OCI-LY3 (cell line): Measurements from ENCODE around the gene SPDYA.
"Not testable (repeated sequence)": the region's sequence is repeated elsewhere in the genome, so short reads cannot be mapped to it uniquely, and the experiment has no call there.

Source experiments
- H2AFZ ChIP-seq: fragments of 200-600, 300-600 bp; shearing (Covaris generic); 2 replicates; pipeline ENCODE4 v1.6.0; 2014; ENCODE audit warnings: antibody characterized with exemption, low read depth, low read length
- H3K27ac ChIP-seq: fragments of 200-600, 300-600 bp; sonication (generic); 2 replicates; pipeline ENCODE4 v1.5.1; 2014; ENCODE audit warnings: mild to moderate bottlenecking, low read length, moderate library complexity, mixed read lengths
- H3K27me3 ChIP-seq: fragments of 200-600, 300-600 bp; sonication (generic); 2 replicates; pipeline ENCODE4 v1.6.1; 2014; ENCODE audit warnings: low read depth, low read length, mixed read lengths
- H3K36me3 ChIP-seq: fragments of 200-600, 300-600 bp; sonication (generic); replicated peaks from 2 replicates; pipeline ENCODE3; 2014; ENCODE audit warnings: low read depth, low read length, mixed read lengths
- H3K4me1 ChIP-seq: fragments of 300-600, 200-600 bp; sonication (generic); 2 replicates; pipeline ENCODE4 v1.6.1; 2014; ENCODE audit warnings: low read length, mixed read lengths
- H3K4me2 ChIP-seq: fragments of 200-600, 300-600 bp; sonication (generic); 2 replicates; pipeline ENCODE4 v1.6.1; 2014; ENCODE audit warnings: low read length, mixed read lengths
- H3K4me3 ChIP-seq: fragments of 300-600, 200-600 bp; sonication (generic); 2 replicates; pipeline ENCODE4 v1.5.1; 2014; ENCODE audit warnings: antibody characterized with exemption, mild to moderate bottlenecking, low read length, moderate library complexity
- H3K79me2 ChIP-seq: fragments of 300-600, 200-600 bp; shearing (Covaris generic); 2 replicates; pipeline ENCODE4 v1.6.1; 2014; ENCODE audit warnings: mild to moderate bottlenecking, low read length, mixed read lengths
- H3K9ac ChIP-seq: fragments of 300-600, 200-600 bp; shearing (Covaris generic); 2 replicates; pipeline ENCODE4 v1.6.0; 2014; ENCODE audit warnings: mild to moderate bottlenecking, low read length, moderate library complexity
- H3K9me3 ChIP-seq: fragments of 200-600, 300-600 bp; shearing (Covaris generic); 2 replicates; pipeline ENCODE4 v1.6.1; 2014; ENCODE audit warnings: low read length, mixed read lengths; ENCODE audit not compliant: insufficient read depth
- H4K20me1 ChIP-seq: fragments of 200-600, 300-600 bp; sonication (generic); 2 replicates; pipeline ENCODE4 v1.6.1; 2016; ENCODE audit warnings: low read length, mixed read lengths; ENCODE audit not compliant: insufficient read depth
- CTCF ChIP-seq: fragments of 200-600, 300-600 bp; sonication (generic); IDR thresholded peaks from 2 replicates; pipeline ENCODE4 v1.5.1; 2014; ENCODE audit warnings: antibody characterized with exemption, low read length, low read depth
- EZH2phosphoT487 ChIP-seq: fragments of 200-600 bp; shearing (Covaris generic); IDR thresholded peaks from 2 replicates; pipeline ENCODE4 v1.6.1; 2018; ENCODE audit warnings: antibody characterized with exemption, mixed run types, low read depth

Gene SPDYA

GRCh38 chr2:28782423-28782822 lies 28.2 kb upstream of the SPDYA start:
- Histone ChIP-seq H3K4me1 (peaks cover 11% of the 10 kb centered on the region), H3K36me3 (peaks cover 48% of the 10 kb centered on the region), H3K9me3 (no peaks in the 10 kb centered on the region), H3K27me3 (no peaks in the 10 kb centered on the region), H3K4me3 (no peak overlapping the region), H3K79me2 (peaks cover 7% of the 10 kb centered on the region; the same call in 1 of the 2 replicates), H3K27ac (no peak overlapping the region), H3K4me2 (no peak overlapping the region), H4K20me1 (peaks cover 12% of the 10 kb centered on the region; the same call in 1 of the 2 replicates), H2AFZ (no peak overlapping the region), H3K9ac (no peak overlapping the region)
- TF ChIP-seq EZH2phosphoT487 (no peak), CTCF (no peak)

- H3K4me2 ChIP-seq, H3K4me3 ChIP-seq, H3K27me3 ChIP-seq, H4K20me1 ChIP-seq, H3K27ac ChIP-seq, H3K9ac ChIP-seq, H3K4me1 ChIP-seq, H3K79me2 ChIP-seq, H3K9me3 ChIP-seq, H2AFZ ChIP-seq: not testable (repeated sequence)
- peaks cover 53% of the 10 kb centered on the region for H3K36me3 ChIP-seq
These were observed 26.1 kb upstream of the SPDYA start for GRCh38 chr2:28784570-28784969.

- Histone ChIP-seq H4K20me1 (peaks cover 41% of the 10 kb centered on the region), H3K79me2 (peaks cover 33% of the 10 kb centered on the region), H3K27me3 (no peaks in the 10 kb centered on the region), H3K27ac (no peak overlapping the region), H3K4me1 (no peaks in the 10 kb centered on the region), H3K9ac (no peak overlapping the region), H3K4me3 (no peak overlapping the region), H3K36me3 (peaks cover 60% of the 10 kb centered on the region), H3K9me3 (no peaks in the 10 kb centered on the region), H3K4me2 (no peak overlapping the region), H2AFZ (no peak overlapping the region)
- TF ChIP-seq EZH2phosphoT487 (no peak), CTCF (no peak)
These were observed 14.0 kb upstream of the SPDYA start for GRCh38 chr2:28796620-28797019.

- peaks cover 10% of the 10 kb centered on the region for H3K79me2 ChIP-seq
- peaks cover 48% of the 10 kb centered on the region for H3K36me3 ChIP-seq
- H3K4me2 ChIP-seq = no peak overlapping the region
- no peaks in the 10 kb centered on the region for H3K27me3 ChIP-seq
- H2AFZ ChIP-seq = no peak overlapping the region
- no peaks in the 10 kb centered on the region for H3K9me3 ChIP-seq
- no peak overlapping the region for H3K9ac ChIP-seq
- TF ChIP-seq EZH2phosphoT487 (no peak), CTCF (no peak)
- no peak overlapping the region for H3K4me3 ChIP-seq
- H4K20me1 ChIP-seq = peaks cover 24% of the 10 kb centered on the region
- H3K27ac ChIP-seq = no peak overlapping the region
- H3K4me1 ChIP-seq = no peaks in the 10 kb centered on the region
These were observed 8.9 kb upstream of the SPDYA start for GRCh38 chr2:28801726-28802125.

- no peaks in the 10 kb centered on the region; the same call in 1 of the 2 replicates for H3K79me2 ChIP-seq
- peaks cover 11% of the 10 kb centered on the region; the same call in 1 of the 2 replicates for H4K20me1 ChIP-seq
- H3K4me3 ChIP-seq = no peak overlapping the region
- H3K4me2 ChIP-seq = no peak overlapping the region
- no peaks in the 10 kb centered on the region for H3K9me3 ChIP-seq
- no peaks in the 10 kb centered on the region for H3K4me1 ChIP-seq
- H3K9ac ChIP-seq = no peak overlapping the region
- H3K36me3 ChIP-seq = peaks cover 48% of the 10 kb centered on the region
- H2AFZ ChIP-seq = no peak overlapping the region
- no peak overlapping the region for H3K27ac ChIP-seq
- H3K27me3 ChIP-seq = no peaks in the 10 kb centered on the region
- TF ChIP-seq EZH2phosphoT487 (no peak), CTCF (no peak)
These were observed 7.6 kb upstream of the SPDYA start for GRCh38 chr2:28802975-28803429.
